ENCODE measurements around the gene FRMD7.
"Not testable (repeated sequence)": the region's sequence is repeated elsewhere in the genome, so short reads cannot be mapped to it uniquely, and the experiment has no call there.

The FRMD7 gene

GRCh38 chrX:132127743-132128142 is at the start of gene FRMD7:
Gene FRMD7, minus strand, starts transcription at chrX:132128020. Its CDS starts 176 bp downstream, at chrX:132127844.
- no peak for DNase-seq

- no peak for DNase-seq
These were observed 45.8 kb upstream of the FRMD7 start for GRCh38 chrX:132173647-132174046.

GRCh38 chrX:132171881-132172280 is 44.1 kb upstream of the FRMD7 start:
- no peak for DNase-seq

- DNase-seq, result no peak
These were observed 43.7 kb upstream of the FRMD7 start for GRCh38 chrX:132171478-132171877.

GRCh38 chrX:132169554-132169953 is 41.7 kb upstream of the FRMD7 start:
- no peak for DNase-seq

- no peak for DNase-seq
These were observed 37.8 kb upstream of the FRMD7 start for GRCh38 chrX:132165651-132166050.

- no peak for DNase-seq
These were observed 37.2 kb upstream of the FRMD7 start for GRCh38 chrX:132165005-132165404.

GRCh38 chrX:132163094-132163493 is 35.3 kb upstream of the FRMD7 start:
- DNase-seq, result not testable (repeated sequence)

- DNase-seq, result no peak
These were observed 25.3 kb upstream of the FRMD7 start for GRCh38 chrX:132153166-132153565.

GRCh38 chrX:132146456-132146855 is 18.6 kb upstream of the FRMD7 start:
- no peak for DNase-seq

GRCh38 chrX:132144061-132144460 is 16.2 kb upstream of the FRMD7 start:
- DNase-seq, result no peak

- DNase-seq, result no peak
These were observed 1.9 kb downstream of the FRMD7 start for GRCh38 chrX:132125906-132126305.

GRCh38 chrX:132120913-132121312 is 6.9 kb downstream of the FRMD7 start:
- DNase-seq, result no peak

- no peak for DNase-seq
These were observed 7.9 kb downstream of the FRMD7 start for GRCh38 chrX:132119821-132120515.

- no peak for DNase-seq
These were observed 8.5 kb downstream of the FRMD7 start for GRCh38 chrX:132119283-132119682.

- no peak for DNase-seq
These were observed 9.5 kb downstream of the FRMD7 start for GRCh38 chrX:132118358-132118757.

- no peak for DNase-seq
These were observed 12.0 kb downstream of the FRMD7 start for GRCh38 chrX:132115792-132116191.

- no peak for DNase-seq
These were observed 13.2 kb downstream of the FRMD7 start for GRCh38 chrX:132114607-132115006.

GRCh38 chrX:132107291-132107690 is 20.5 kb downstream of the FRMD7 start:
- DNase-seq, result no peak

- DNase-seq, result no peak
These were observed 26.0 kb downstream of the FRMD7 start for GRCh38 chrX:132101799-132102198.

- no peak for DNase-seq
These were observed 26.6 kb downstream of the FRMD7 start for GRCh38 chrX:132101206-132101605.

- not testable (repeated sequence) for DNase-seq
These were observed 29.1 kb downstream of the FRMD7 start for GRCh38 chrX:132098704-132099103.

GRCh38 chrX:132094164-132094563 is 33.7 kb downstream of the FRMD7 start:
- no peak for DNase-seq

GRCh38 chrX:132093239-132093860 is 34.5 kb downstream of the FRMD7 start:
- no peak for DNase-seq
